NCI-H1417 (cell line): Measurements from ENCODE around the gene DYSF.
"Not testable (repeated sequence)": the region's sequence is repeated elsewhere in the genome, so short reads cannot be mapped to it uniquely, and the experiment has no call there.

Experiments used
- DNase-seq, 3 experiments: peaks; one replicate each; lab custom pipeline; 2025; lab: John Stamatoyannopoulos, UW

The DYSF gene

DNA sequence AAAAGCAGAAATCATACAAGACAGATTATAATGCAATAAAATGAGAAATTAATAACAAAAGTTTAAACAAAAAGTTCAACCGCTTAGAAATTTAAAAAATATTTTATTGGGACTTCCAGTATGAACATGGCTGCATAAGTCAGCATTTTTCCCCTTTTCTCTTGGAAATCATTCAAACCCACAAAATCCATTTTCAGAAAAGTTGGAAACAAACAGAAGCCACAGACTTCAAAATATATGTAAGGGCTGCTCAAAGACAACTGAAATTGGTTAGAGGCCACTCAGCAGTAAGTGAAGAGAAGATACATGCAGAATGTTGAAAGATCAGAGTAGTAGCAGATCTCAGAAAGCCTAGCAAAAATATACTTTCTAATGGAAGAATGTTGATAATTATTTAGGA is 194.0 kb downstream of the DYSF start:
- no peak for DNase-seq

DNA sequence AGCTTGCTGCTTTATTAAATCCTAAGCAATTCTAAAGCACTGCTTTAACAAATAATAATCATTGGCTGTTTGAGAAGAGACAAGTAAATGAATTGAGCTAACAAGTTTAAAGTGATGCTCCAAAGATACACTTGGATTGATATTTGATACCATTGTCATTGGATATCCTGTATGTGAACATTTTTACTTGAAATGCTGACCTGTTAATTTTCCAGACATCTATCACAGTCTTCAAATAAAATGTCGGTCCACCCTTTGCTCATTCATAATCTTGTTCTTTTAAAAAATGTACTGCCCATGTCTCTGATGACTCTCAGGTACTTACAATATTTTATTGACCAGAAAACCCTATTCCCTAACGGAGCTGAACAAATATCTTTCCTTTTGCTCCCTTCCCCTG is 202.1 kb downstream of the DYSF start:
- no peak for DNase-seq

DNA sequence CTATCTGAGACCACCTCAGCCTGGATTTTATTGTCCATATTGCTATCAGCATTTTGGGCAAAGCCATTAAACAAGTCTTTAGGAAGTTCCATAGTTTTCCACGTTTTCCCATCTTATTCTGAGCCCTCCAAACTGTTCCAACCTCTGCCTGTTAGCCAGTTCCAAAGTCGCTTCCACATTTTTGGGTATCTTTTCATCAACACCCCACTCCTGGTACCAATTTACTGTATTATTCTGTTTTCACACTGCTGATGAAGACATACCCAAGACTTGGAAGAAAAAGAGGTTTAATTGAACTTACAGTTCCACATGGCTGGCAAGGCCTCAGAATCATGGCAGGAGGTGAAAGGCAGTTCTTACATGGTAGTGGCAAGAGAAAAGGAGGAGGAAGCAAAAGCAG is 204.9 kb downstream of the DYSF start:
- not testable (repeated sequence) for DNase-seq

DNA sequence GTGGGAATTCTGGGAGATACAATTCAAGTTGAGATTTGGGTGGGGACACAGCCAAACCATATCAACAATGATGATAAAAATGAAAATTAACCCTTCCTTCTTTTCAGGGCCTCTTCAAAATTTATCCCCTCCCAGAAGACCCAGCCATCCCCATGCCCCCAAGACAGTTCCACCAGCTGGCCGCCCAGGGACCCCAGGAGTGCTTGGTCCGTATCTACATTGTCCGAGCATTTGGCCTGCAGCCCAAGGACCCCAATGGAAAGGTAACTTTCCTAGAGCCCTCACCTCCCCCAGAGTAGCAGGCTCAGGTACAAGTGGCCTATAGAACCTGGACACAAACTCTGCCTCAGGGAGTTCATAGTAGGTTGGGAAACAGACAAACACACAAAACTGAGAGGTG is 205.4 kb downstream of the DYSF start:
- no peak for DNase-seq

DNA sequence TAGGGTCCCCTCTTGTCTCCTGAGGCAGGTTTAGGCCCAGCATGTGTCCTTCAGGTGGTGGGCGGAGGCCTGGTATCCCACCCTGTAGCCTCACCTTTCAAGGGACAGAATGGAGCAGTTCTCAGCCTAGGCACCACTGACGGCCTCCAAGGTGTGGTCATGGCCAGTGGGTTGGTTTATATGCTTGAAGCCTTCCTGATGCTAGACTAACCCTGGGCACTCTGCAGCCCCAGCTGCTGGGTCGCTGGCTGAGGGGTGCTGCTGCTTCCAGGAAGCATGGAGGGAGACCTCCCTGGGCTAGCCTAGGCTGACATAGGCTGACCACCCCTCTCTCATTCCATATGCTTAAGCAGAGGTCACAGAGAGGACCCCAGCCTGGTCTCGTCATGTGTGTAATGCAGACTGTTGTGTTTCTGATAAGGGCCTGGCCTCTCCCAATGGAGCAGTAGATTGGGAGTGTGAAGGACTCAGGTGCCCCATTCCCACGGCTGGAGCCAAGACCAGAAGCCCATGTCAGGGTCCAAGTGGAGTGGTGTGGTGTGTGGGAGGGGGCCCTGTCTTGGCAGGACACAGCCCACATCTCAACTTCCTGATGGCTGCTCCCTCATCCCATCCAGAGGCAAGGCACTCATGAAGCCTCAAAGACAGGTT is 206.6 kb downstream of the DYSF start:
- DNase-seq: no peak

DNA sequence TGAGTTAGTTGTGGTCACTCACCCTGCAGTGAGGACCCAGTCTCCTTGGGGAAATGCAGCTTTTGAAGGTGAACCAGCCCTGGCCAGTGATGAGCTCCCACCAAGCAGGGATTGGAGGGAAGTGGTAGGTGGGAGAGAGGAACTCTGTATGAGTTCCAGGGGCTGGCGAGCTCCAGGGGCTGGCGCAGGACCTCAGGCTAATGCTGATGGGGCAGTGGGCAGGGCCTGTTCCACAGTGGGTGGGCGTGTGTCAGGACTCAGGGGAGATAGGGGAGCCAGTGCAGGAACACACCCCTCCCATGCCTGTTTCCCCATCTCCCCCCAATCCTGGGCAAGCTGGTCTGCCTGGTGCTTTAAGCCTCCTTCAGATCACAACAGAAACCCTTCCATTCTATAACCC is 208.4 kb downstream of the DYSF start:
- DNase-seq: no peak

DNA sequence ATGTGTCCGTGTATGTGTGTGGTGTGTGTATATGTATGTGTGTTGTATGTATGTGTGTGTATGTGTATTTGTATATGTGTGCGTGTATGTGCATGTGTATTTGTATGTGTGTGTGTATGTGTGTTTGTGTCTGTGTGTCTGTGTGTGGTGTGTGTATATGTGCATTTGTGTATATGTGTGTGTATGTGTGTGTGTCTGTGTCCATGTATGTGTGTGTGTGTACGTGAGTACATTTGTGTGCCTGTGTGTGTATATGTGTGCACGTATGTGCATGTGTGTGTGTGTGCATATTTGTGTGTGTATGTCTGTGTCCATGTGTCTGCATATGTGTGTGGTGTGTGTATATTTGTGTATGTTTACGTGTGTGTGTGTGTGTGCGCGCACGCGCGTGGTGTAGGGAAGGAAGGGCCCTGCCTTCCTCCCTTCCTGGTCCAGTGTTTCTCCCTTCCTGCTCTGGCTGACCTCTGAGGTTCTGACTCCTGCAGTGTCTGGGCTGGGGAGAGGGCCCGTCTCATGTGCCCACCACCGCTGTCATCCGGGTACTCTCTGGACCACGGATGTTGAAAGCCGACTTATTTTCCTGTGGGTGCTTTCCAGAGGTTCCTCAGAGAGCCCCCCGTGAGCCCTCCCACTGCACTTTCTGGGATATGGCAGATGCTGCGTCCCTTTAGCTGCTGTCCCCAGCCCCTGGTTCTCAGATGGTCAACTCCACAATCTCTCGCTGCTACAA is 209.5 kb downstream of the DYSF start:
- no peak for DNase-seq

DNA sequence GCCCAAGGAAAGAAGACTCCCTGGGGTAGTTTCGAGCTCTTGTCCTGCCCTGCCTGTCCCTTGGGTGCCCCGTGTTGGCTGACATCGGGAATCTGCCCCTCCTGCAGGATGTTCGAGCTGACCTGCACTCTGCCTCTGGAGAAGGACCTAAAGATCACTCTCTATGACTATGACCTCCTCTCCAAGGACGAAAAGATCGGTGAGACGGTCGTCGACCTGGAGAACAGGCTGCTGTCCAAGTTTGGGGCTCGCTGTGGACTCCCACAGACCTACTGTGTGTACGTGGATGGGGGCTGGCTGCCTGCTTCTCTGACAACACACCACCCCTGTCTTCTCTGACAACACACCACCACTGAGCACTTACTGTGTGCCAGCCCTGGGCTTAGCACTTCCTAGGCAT is 210.8 kb downstream of the DYSF start:
- DNase-seq: no peak

DNA sequence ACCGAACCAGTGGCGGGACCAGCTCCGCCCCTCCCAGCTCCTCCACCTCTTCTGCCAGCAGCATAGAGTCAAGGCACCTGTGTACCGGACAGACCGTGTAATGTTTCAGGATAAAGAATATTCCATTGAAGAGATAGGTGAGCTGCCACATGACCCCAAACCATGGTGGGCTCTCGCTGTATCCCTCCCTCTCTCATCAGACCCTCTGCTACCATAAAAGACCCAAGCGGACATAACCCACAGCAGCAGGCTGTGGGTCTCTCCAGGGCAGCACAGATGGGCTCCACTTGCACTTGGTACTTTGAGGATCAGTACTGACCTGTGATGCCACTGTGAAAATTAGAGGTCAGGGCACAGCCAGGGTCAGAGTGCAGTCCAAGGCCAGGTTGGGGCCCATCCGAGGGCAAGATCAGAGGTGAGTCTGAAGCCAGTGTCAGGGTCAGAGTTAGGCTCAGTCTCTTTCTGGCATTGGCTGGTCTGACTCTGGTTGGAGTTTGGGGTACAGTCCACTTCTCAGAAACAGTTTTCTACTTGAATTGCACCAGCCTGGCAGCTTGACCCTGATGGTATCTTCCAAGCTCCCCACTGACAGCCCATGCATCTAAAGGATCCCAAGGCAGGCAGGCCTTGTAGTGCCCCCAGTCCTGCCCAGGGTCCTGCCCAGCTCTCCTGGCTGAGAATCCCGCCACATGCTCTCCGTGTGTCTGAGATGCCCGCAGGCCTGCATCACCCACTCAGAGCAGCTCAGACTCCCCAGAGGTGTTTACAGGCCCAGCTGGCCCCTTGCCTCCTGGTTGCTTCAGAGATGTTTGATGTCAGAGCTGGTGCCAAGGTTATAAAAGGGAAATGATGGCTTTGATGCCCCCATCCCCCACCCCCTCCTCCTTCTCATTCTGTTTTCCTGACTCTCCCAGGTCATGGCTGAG is 212.1 kb downstream of the DYSF start:
- DNase-seq: no peak

DNA sequence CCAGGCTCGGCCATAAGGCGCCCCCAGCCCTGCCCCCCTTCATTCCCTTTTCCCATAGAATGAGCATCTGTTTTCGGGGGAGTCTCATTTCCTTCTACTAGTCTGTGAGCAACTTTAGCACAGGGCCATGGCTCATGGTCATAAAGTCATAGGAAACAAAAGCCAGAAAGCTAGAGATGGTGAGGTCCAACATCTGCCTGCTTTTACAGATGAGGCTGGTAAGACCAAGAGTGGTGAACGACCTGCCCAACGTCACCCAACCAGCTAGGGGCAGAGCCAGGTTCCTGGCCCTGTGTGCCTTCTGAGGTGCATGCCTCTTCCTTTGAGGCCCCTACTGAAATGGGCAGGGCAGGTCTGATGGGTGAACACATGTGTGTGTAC is 212.7 kb downstream of the DYSF start:
- DNase-seq: no peak

DNA sequence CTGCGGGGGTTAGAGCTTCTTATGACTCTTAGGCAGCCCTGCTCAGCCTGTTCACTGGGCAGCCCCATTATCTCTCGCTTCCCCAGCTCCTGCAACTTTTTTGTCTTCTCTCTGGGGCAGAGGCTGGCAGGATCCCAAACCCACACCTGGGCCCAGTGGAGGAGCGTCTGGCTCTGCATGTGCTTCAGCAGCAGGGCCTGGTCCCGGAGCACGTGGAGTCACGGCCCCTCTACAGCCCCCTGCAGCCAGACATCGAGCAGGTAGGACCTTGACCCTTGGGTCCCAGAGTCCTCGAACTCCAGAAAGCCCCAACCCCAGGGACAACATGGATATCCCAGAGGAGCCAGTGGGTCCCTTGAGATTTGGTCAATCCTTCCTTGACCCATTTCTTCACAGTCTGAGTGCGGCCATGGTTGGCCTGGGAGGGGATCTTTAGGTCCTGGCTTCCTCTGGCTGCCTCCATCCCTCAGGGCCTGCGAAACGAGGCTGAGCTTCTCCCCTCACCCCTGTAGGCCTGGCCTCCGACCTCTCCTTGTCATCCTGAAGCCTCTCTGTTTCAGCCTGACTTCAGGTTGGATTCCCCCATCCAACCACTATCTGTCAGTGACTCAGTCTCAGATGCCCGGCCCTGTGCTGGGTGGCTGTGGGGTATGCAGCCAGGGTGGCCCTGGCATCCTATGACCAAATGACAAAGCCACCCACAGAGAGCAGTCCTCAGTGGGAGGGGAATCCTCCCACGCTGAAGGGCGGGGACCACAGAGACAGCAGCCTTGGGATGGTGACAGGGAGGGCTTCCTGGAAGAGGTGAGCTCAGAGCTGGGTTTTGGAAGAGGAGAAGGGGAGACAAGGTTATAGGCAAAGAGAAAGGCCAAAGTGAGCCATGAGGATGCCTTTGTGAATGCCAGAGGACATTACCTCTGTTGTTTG is 214.2 kb downstream of the DYSF start:
- no peak for DNase-seq

DNA sequence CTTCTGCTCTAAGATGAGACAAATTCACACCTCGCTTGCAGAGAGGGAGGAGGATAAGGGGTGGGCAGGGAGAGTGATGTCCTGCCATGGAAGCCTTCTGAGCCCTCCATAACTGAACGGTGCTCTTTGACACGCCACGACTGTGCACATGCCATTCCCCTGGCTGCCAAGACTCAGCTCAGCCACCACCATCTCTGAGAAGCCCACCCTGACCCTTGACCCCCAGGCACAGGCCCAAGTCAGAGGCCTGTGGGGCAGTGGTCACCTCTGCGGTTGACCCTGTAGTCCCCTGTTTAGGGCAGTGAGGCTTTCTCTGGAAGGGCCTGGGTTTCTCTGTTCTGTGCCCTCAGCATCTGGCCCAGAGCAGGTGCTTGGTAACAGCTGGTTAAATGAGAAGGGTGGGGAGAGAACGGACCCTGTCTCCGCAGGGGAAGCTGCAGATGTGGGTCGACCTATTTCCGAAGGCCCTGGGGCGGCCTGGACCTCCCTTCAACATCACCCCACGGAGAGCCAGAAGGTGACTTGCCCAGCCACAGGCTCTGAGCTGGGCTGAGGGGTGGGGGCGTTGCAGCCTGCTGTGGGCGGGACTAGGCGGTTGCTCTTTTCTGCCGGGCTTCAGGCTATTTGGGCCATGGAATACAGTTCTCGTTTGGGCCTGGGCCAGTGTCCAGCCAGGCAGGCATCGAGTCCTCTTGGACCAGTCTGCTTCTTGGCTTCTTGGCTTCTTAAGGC is 215.1 kb downstream of the DYSF start:
- DNase-seq: no peak

DNA sequence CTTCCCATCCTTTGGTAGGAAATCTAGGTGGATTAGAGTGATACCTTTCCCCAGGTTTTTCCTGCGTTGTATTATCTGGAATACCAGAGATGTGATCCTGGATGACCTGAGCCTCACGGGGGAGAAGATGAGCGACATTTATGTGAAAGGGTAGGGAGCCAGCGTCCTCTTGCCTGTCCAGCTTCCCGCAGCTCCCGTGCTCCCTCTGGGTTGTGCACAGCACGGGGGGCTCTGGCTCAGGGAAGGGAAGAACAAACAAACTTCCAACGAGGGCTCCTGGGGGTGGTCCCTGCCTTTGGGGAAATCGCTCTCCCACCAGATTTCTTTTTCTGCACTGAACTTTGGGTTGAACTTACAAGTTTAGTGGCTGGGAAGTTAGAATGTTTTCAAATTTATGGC is 215.7 kb downstream of the DYSF start:
- no peak for DNase-seq

DNA sequence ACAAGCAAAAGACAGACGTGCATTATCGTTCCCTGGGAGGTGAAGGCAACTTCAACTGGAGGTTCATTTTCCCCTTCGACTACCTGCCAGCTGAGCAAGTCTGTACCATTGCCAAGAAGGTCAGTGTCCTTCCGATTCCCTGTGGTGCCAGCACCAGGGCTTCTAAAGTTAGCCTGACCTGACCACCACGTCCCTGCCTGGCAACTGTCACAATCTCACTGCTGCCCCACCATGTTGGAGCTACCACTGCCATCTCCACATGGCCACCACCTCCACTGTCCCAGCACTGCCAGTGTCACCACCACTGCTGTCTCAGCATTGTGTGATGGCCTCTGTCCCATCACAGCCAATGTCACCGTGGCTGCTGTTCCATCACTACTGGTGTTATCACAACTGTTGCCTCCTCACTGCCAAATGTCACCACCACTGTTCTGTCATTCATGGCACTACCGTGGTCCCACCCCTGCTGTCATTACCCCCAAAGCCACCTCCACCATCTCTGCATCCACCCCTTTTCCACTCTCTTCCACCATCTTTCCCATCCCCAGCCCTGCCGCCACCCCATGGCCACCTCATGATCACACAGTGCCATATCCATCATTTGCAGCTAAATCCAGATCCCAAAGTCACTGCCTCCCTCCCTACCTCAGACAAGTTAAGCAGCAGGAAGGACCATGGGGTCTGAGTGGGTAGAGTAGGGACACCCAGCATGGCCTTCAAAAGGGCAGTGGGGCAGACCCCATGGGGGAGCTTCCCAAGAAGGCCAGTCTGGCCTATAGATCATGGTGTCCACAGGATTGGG is 216.5 kb downstream of the DYSF start:
- no peak for DNase-seq

DNA sequence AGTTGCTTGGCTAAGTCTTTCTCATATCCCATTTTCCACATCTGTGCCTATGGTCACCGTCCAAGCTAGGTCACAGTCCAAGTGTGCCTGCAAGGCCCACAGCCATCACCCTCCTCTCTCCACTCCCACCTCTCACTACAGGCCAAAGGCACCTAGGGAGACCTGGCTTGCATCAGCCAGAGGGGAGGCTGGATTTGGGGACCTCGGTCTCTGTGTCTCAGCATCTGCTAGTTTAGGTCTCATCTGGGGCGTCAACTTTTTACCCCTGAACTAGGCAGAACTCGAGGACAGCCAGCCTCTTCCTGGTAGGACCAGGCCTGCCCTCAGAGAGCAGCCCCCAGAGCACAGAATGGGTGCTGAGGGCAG is 217.1 kb downstream of the DYSF start:
- no peak for DNase-seq

DNA sequence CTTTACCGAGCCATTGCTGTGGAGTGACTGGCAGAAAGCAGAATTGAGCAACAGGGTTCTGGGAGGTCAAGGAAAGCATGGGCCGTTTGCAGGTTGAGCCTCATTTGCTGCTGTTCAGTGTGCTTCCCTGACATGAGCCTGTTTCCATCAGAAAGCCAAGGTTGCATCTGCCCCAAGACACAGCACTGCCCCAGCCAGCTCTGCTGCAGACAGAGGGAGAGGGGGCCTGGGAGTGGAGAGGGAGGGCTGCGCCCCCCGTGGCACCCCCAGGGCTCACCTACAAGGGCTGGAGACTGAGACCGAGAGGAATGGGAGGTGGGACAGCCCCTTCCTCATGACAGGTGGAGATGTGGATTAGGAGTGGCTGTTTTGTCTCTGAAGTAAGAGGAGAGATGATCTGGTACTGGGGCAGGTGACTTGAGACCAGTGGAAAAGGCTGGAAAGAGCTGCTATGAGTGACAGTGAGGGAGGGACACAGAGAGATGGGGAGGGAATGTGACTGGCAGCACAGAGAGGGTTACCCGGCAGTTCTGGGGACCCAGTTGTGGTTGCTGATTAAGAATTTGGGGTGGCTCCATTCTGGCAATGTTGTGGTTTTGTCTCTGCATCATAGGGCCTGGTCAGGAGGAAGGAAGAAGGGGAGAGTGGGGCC is 218.0 kb downstream of the DYSF start:
- no peak for DNase-seq

DNA sequence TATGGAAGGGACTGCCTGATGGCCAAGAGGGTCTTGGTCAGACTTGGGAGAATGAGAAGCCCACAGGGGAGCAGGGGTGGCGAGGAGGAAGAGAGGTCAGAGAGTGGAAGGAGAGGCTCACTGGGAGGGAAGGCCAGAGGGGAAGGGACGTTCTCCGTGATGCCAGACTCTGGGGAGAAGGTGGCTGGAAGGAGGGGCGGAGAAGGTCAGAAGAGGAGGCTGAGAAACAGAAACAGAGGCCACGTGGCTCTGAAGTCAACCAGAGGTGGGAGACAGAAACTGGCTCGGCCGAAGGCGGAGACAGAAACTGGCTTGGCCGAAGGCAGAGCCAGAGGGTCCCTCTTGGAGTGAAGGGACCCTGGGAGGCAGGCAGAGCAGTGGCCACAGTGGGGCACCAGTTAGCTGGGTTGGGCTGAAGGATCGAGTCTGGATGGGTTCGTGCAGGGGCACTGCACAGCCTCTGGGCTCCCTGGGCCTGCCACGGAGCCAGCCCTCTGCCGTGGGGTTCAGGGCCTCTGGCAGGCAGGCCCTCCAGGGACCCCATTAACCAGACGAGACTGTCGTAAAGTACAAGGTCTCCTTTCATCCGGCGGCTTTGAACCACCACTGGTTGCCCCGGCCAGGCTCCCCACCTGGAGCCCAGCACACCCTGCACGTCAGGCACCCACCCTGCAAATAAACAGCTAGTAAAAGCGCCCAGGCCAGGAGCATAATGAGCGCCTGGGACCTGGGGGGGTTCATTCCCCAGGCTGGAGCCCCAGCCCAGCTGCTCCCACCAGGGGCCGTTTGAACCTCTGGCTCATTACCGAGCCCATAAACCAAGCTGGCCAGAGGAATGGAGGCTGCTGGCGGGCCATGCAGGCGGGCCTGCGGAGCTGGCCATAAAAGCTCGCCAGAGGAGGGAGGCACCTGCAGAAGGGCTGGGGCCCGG is 218.8 kb downstream of the DYSF start:
- DNase-seq: no peak
